Measurements from ENCODE around the gene CD6.

CD6 gene

GRCh38 chr11:61034704-61035525, 63.4 kb downstream of the CD6 start:
- FAIRE-seq: no peak

- no peak for FAIRE-seq
These were observed 64.0 kb downstream of the CD6 start for GRCh38 chr11:61035526-61035835.

GRCh38 chr11:61037441-61038093, 66.1 kb downstream of the CD6 start:
- FAIRE-seq: no peak

- no peak for FAIRE-seq
These were observed 68.4 kb downstream of the CD6 start for GRCh38 chr11:61039916-61040315.

GRCh38 chr11:61041755-61042518, 70.5 kb downstream of the CD6 start:
- no peak for FAIRE-seq

GRCh38 chr11:61042537-61042936, 71.1 kb downstream of the CD6 start:
- no peak for FAIRE-seq

GRCh38 chr11:61042961-61043540, 71.6 kb downstream of the CD6 start:
- no peak for FAIRE-seq

GRCh38 chr11:61045271-61045670, 73.8 kb downstream of the CD6 start:
- no peak for FAIRE-seq

GRCh38 chr11:61046833-61047232, 75.4 kb downstream of the CD6 start:
- no peak for FAIRE-seq

- FAIRE-seq: no peak
These were observed 77.0 kb downstream of the CD6 start for GRCh38 chr11:61048368-61049062.

- no peak for FAIRE-seq
These were observed 77.5 kb downstream of the CD6 start for GRCh38 chr11:61049063-61049377.

GRCh38 chr11:61049859-61050258, 78.4 kb downstream of the CD6 start:
- FAIRE-seq: no peak

GRCh38 chr11:61052182-61052972, 80.9 kb downstream of the CD6 start:
- FAIRE-seq: no peak

- FAIRE-seq: no peak
These were observed 81.7 kb downstream of the CD6 start for GRCh38 chr11:61053191-61053590.

- FAIRE-seq: no peak
These were observed 83.0 kb downstream of the CD6 start for GRCh38 chr11:61054513-61054912.

- FAIRE-seq: no peak
These were observed 83.6 kb downstream of the CD6 start for GRCh38 chr11:61054927-61055562.

- FAIRE-seq: no peak
These were observed 84.3 kb downstream of the CD6 start for GRCh38 chr11:61055776-61056175.

- no peak for FAIRE-seq
These were observed 85.1 kb downstream of the CD6 start for GRCh38 chr11:61056571-61056970.

GRCh38 chr11:61056981-61057380, 85.5 kb downstream of the CD6 start:
- FAIRE-seq: no peak

GRCh38 chr11:61057615-61058014, 86.1 kb downstream of the CD6 start:
- no peak for FAIRE-seq

GRCh38 chr11:61058583-61059259, 87.2 kb downstream of the CD6 start:
- no peak for FAIRE-seq

All from endometrium (tissue), 2 donors.